HL-60 (cell line): ENCODE measurements around the gene SERTAD1.
"Not testable (repeated sequence)": the region's sequence is repeated elsewhere in the genome, so short reads cannot be mapped to it uniquely, and the experiment has no call there.

Source experiments
- CTCF ChIP-seq: IDR thresholded peaks from one replicate; pipeline ENCODE4 v1.5.1; 2011; ENCODE audit warnings: low read length, control low read depth, inconsistent platforms; ENCODE audit not compliant: insufficient read depth
- GABPA ChIP-seq: IDR thresholded peaks from 2 replicates; pipeline ENCODE4 v1.6.1; 2012; ENCODE audit warnings: low read depth
- POLR2AphosphoS5 ChIP-seq: IDR thresholded peaks from 2 replicates; pipeline ENCODE4 v1.6.1; 2012; ENCODE audit warnings: low read depth
- REST ChIP-seq: IDR thresholded peaks from 2 replicates; pipeline ENCODE4 v1.6.1; 2012; ENCODE audit warnings: low read depth; ENCODE audit not compliant: insufficient replicate concordance
- SPI1 ChIP-seq: IDR thresholded peaks from 2 replicates; pipeline ENCODE4 v1.6.1; 2012; ENCODE audit warnings: low read depth, mild to moderate bottlenecking, borderline replicate concordance

- not testable (repeated sequence) for TF ChIP-seq POLR2AphosphoS5, CTCF, REST, SPI1, GABPA
Measured at GRCh38 chr19:40432760-40433159, 7.0 kb upstream of the SERTAD1 start.
